IMR-90 (cell line): ENCODE data around the gene STOM. TPM values are rescaled to one million over a fixed set of nuclear protein-coding genes. Genes with fewer than 3 reads are reported as not detected.

Experiments
- ATAC-seq: fragments of 200-7000 bp; cut with Tn5 transposase; 2 replicates; pipeline ENCODE4 v1.9.1; 2020; ENCODE audit warnings: low read depth, mild to moderate bottlenecking, moderate library complexity
- BruUV-seq: library from RNA; stranded (reverse); fragments of 400-500 nt; replicated peaks from 2 replicates; lab custom pipeline; 2021; lab: Mats Ljungman, UMichigan
- CTCF ChIA-PET: fragments of 300-600 bp; formaldehyde crosslinking; extraction: SDS; loops from one replicate; lab custom pipeline; 2021; ENCODE audit warnings: antibody characterized with exemption; lab: Yijun Ruan, JAX
- POLR2A ChIA-PET: fragments of 300-600 bp; sonication (Branson Sonifier 250); formaldehyde crosslinking; loops from one replicate; lab custom pipeline; 2022; ENCODE audit warnings: antibody characterized with exemption; ENCODE audit not compliant: unreplicated experiment; lab: Charles Lee
- DNase-seq: peaks from one replicate; pipeline ENCODE4 v3.0.0; 2013
- H2AFZ ChIP-seq: replicated peaks from 2 replicates; pipeline ENCODE3; 2013; ENCODE audit warnings: low read length, mild to moderate bottlenecking; ENCODE audit not compliant: poor library complexity
- H2AK5ac ChIP-seq: 2 replicates; pipeline ENCODE4 v1.6.1; 2013; ENCODE audit warnings: low read depth, low read length, inconsistent platforms
- H2AK9ac ChIP-seq: replicated peaks from 2 replicates; pipeline ENCODE3; 2013; ENCODE audit warnings: mild to moderate bottlenecking, low read depth, low read length, moderate library complexity; ENCODE audit not compliant: poor library complexity
- H2BK120ac ChIP-seq: 2 replicates; pipeline ENCODE4 v1.6.1; 2013; ENCODE audit warnings: low read depth, low read length, inconsistent platforms
- H2BK15ac ChIP-seq: 3 replicates; pipeline ENCODE4 v1.6.1; 2013; ENCODE audit warnings: low read depth, low read length, inconsistent platforms
- H2BK20ac ChIP-seq: 2 replicates; pipeline ENCODE4 v1.6.1; 2013; ENCODE audit warnings: low read depth, mild to moderate bottlenecking, inconsistent platforms, low read length, moderate library complexity
- H2BK5ac ChIP-seq: 2 replicates; pipeline ENCODE4 v1.6.1; 2013; ENCODE audit warnings: mild to moderate bottlenecking, low read depth, low read length, inconsistent platforms; ENCODE audit not compliant: poor library complexity, severe bottlenecking
- H3K14ac ChIP-seq: replicated peaks from 2 replicates; pipeline ENCODE4 v1.6.1; 2013; ENCODE audit warnings: low read depth, low read length, inconsistent platforms
- H3K18ac ChIP-seq: 2 replicates; pipeline ENCODE4 v1.6.1; 2013; ENCODE audit warnings: low read depth, low read length, control low read depth
- H3K23ac ChIP-seq: 2 replicates; pipeline ENCODE4 v1.6.1; 2013; ENCODE audit warnings: low read depth, low read length, inconsistent platforms
- H3K27ac ChIP-seq: 2 replicates; pipeline ENCODE4 v1.5.1; 2013; ENCODE audit warnings: mild to moderate bottlenecking, control low read depth, low read length; ENCODE audit not compliant: insufficient read depth
- H3K27me3 ChIP-seq: 2 replicates; pipeline ENCODE4 v1.6.1; 2013; ENCODE audit warnings: low read length; ENCODE audit not compliant: control insufficient read depth, insufficient read depth
- H3K36me3 ChIP-seq: 2 replicates; pipeline ENCODE4 v1.6.1; 2013; ENCODE audit warnings: low read length, mixed read lengths; ENCODE audit not compliant: control insufficient read depth, insufficient read depth
- H3K4ac ChIP-seq: 2 replicates; pipeline ENCODE4 v1.6.1; 2013; ENCODE audit warnings: low read depth, low read length, inconsistent platforms
- H3K4me1 ChIP-seq: 2 replicates; pipeline ENCODE4 v1.6.1; 2013; ENCODE audit warnings: low read length, mixed read lengths; ENCODE audit not compliant: control insufficient read depth, insufficient read depth
- H3K4me2 ChIP-seq: 2 replicates; pipeline ENCODE4 v1.6.1; 2013; ENCODE audit warnings: low read depth, mild to moderate bottlenecking, control low read depth, low read length, moderate library complexity
- H3K4me3 ChIP-seq: 2 replicates; pipeline ENCODE4 v1.5.1; 2013; ENCODE audit warnings: low read depth, mild to moderate bottlenecking, control low read depth, low read length, moderate library complexity; ENCODE audit not compliant: insufficient read depth
- H3K56ac ChIP-seq: 2 replicates; pipeline ENCODE4 v1.6.1; 2013; ENCODE audit warnings: low read length, inconsistent platforms; ENCODE audit not compliant: insufficient read depth; ENCODE audit errors: extremely low read depth
- H3K79me1 ChIP-seq, 2 experiments: 2 replicates each; pipeline ENCODE4 v1.6.1; 2013; ENCODE audit warnings: low read length in 2 of 2, inconsistent platforms in 1 of 2, low read depth in 1 of 2
- H3K9ac ChIP-seq: 2 replicates; pipeline ENCODE4 v1.6.1; 2013; ENCODE audit warnings: low read depth, low read length, control low read depth
- H3K9me1 ChIP-seq: 2 replicates; pipeline ENCODE4 v1.6.1; 2013; ENCODE audit warnings: low read length, inconsistent platforms; ENCODE audit not compliant: insufficient read depth
- H3K9me3 ChIP-seq: 2 replicates; pipeline ENCODE4 v1.6.1; 2013; ENCODE audit warnings: low read length; ENCODE audit not compliant: control insufficient read depth, insufficient read depth
- H4K20me1 ChIP-seq: 2 replicates; pipeline ENCODE4 v1.6.1; 2013; ENCODE audit warnings: low read length, inconsistent platforms; ENCODE audit not compliant: insufficient read depth
- H4K5ac ChIP-seq: 2 replicates; pipeline ENCODE4 v1.6.1; 2013; ENCODE audit warnings: mild to moderate bottlenecking, low read depth, low read length, control low read depth
- H4K8ac ChIP-seq, 2 experiments: 2 replicates each; pipeline ENCODE4 v1.6.1; 2013; ENCODE audit warnings: low read depth in 2 of 2, low read length in 2 of 2, control low read depth in 1 of 2, inconsistent platforms in 1 of 2
- H4K91ac ChIP-seq: 2 replicates; pipeline ENCODE4 v1.6.1; 2013; ENCODE audit warnings: low read depth, low read length, inconsistent platforms; ENCODE audit not compliant: insufficient read depth
- BHLHE40 ChIP-seq: fragments of 150-350 bp; IDR thresholded peaks from 2 replicates; pipeline ENCODE4 v1.6.1; 2016; ENCODE audit warnings: mild to moderate bottlenecking, low read depth, low read length
- CEBPB ChIP-seq: IDR thresholded peaks from 2 replicates; pipeline ENCODE4 v1.6.1; 2012; ENCODE audit warnings: low read depth, low read length, improper control_type of control experiment
- CHD1 ChIP-seq: IDR thresholded peaks from 2 replicates; pipeline ENCODE4 v1.6.1; 2012; ENCODE audit warnings: low read depth, low read length, improper control_type of control experiment
- ELK1 ChIP-seq: fragments of 150-350 bp; IDR thresholded peaks from 2 replicates; pipeline ENCODE4 v1.6.1; 2016; ENCODE audit warnings: low read depth, mild to moderate bottlenecking, low read length, moderate library complexity, borderline replicate concordance
- FOS ChIP-seq: fragments of 150-350 bp; IDR thresholded peaks from 2 replicates; pipeline ENCODE4 v1.6.1; 2016; ENCODE audit warnings: low read depth, low read length
- MAFK ChIP-seq: IDR thresholded peaks from 2 replicates; pipeline ENCODE4 v1.6.1; 2012; ENCODE audit warnings: low read depth, low read length, improper control_type of control experiment
- MAZ ChIP-seq: IDR thresholded peaks from 2 replicates; pipeline ENCODE4 v1.6.1; 2012; ENCODE audit warnings: low read depth, mild to moderate bottlenecking, low read length, improper control_type of control experiment, moderate library complexity, borderline replicate concordance
- MXI1 ChIP-seq: IDR thresholded peaks from 2 replicates; pipeline ENCODE4 v1.6.1; 2012; ENCODE audit warnings: low read depth, mild to moderate bottlenecking, low read length, moderate library complexity, borderline replicate concordance
- NFE2L2 ChIP-seq: fragments of 150-350 bp; IDR thresholded peaks from 2 replicates; pipeline ENCODE4 v1.6.1; 2016; ENCODE audit warnings: low read depth, mild to moderate bottlenecking, low read length
- POLR2A ChIP-seq: IDR thresholded peaks from 2 replicates; pipeline ENCODE4 v1.6.1; 2012; ENCODE audit warnings: mild to moderate bottlenecking, low read depth, low read length
- RCOR1 ChIP-seq: IDR thresholded peaks from 2 replicates; pipeline ENCODE4 v1.6.1; 2012; ENCODE audit warnings: mild to moderate bottlenecking, low read length, improper control_type of control experiment; ENCODE audit not compliant: insufficient replicate concordance
- RFX5 ChIP-seq: IDR thresholded peaks from 2 replicates; pipeline ENCODE4 v1.8.0; 2012; ENCODE audit warnings: low read depth, mild to moderate bottlenecking, low read length, moderate library complexity
- SMC3 ChIP-seq: fragments of 150-350 bp; IDR thresholded peaks from 2 replicates; pipeline ENCODE4 v1.6.1; 2016; ENCODE audit warnings: low read depth, mild to moderate bottlenecking, antibody characterized with exemption, low read length, moderate library complexity
- WGBS, 2 experiments: methylation state at CpG; one replicate each; pipeline versions ENCODE4 v1.1.5 to v1.1.7; 2013; ENCODE audit warnings: missing lambda C conversion rate in 2 of 2; ENCODE audit not compliant: insufficient read length in 1 of 2; ENCODE audit errors: extremely low coverage in 2 of 2; 5-methylcytosine and 5-hydroxymethylcytosine counted together
- dilution Hi-C: fragments of 300-500 bp; cut with HindIII; formaldehyde crosslinking; loops from one replicate; pipeline ENCODE4 v1.14.3; 2018; ENCODE audit warnings: low sequenced_read_pairs; ENCODE audit not compliant: unreplicated experiment
- in situ Hi-C: fragments of 300-500 bp; cut with MboI; formaldehyde crosslinking; loops from 3 replicates; pipeline ENCODE4 v1.14.3; 2019; ENCODE audit warnings: low sequenced_read_pairs, inconsistent platforms, mixed read lengths
- intact Hi-C: fragments of 100-400 bp; cut with micrococcal nuclease; formaldehyde crosslinking; loops from 2 replicates; pipeline ENCODE4 v1.10.0; 2022
- polyA plus RNA-seq, 3 experiments: library from polyadenylated mRNA; depleted of rRNA; stranded (reverse); fragments of >200 nt; gene quantifications; 2 replicates each; pipeline ENCODE4 v1.2.3, GENCODE V29; 2012; ENCODE audit warnings: low replicate concordance in 1 of 3
- total RNA-seq: library from RNA; depleted of rRNA; stranded (reverse); fragments of >200 nt; gene quantifications from 2 replicates; pipeline ENCODE4 v1.2.3, GENCODE V29; 2012

The STOM gene
- total and polyA plus RNA-seq, 2 of the 4 experiments (the other 2 are of a cell fraction), result 78.4 to 84.8 TPM

- Histone ChIP-seq H3K9me1 (peaks cover 16% of the 10 kb centered on the region), H2BK120ac (peak overlapping the region; percentile 81), H3K27me3 (no peaks in the 10 kb centered on the region), H2BK5ac (peak overlapping the region; percentile 68), H3K4me3 (peak overlapping the region; percentile 51), H2AFZ (no peak overlapping the region), H2AK9ac (no peak overlapping the region), H3K23ac (peak overlapping the region; percentile 97), H2BK20ac (peak overlapping the region; percentile 22; the same call in 1 of the 2 replicates), H4K8ac (peak overlapping the region; percentile 17 to 62; a peak in 2 of 4 replicates), H3K4ac (peak overlapping the region; percentile 65; the same call in 1 of the 2 replicates), H4K5ac (peak overlapping the region; percentile 69; the same call in 1 of the 2 replicates), H2AK5ac (0 out of 2 replicates have a peak overlapping the region, but pooled peaks have one; percentile 7), H3K9ac (peak overlapping the region; percentile 88), H2BK15ac (peak overlapping the region; percentile 4; the same call in 1 of the 3 replicates), H3K27ac (peak overlapping the region; percentile 54; the same call in 1 of the 2 replicates), H3K4me1 (peaks cover 18% of the 10 kb centered on the region), H3K56ac (peak overlapping the region; percentile 83; the same call in 1 of the 2 replicates), H3K14ac (peak overlapping the region; percentile 97), H3K18ac (peak overlapping the region; percentile 80; the same call in 1 of the 2 replicates), H3K9me3 (no peaks in the 10 kb centered on the region), H3K79me1 (peaks cover 6 to 50% of the 10 kb centered on the region in 2 experiments; a peak in 2 of 4 replicates), H4K91ac (peak overlapping the region; percentile 54), H3K36me3 (peaks cover 4% of the 10 kb centered on the region; the same call in 1 of the 2 replicates), H4K20me1 (peaks cover 5% of the 10 kb centered on the region; the same call in 1 of the 2 replicates), H3K4me2 (peak overlapping the region; percentile 99)
- in situ Hi-C loops, result no loop called here
- ATAC-seq, result no peak
- BruUV-seq, result TSS peak; percentile 36
- no peak for TF ChIP-seq ELK1
- no peak for TF ChIP-seq RFX5
- no peak for TF ChIP-seq FOS
- no peak for TF ChIP-seq NFE2L2
- TF ChIP-seq RCOR1, result no peak
- no peak for TF ChIP-seq SMC3
- no peak for TF ChIP-seq BHLHE40
- TF ChIP-seq MAFK, result no peak
- no peak for TF ChIP-seq MAZ
- no peak for TF ChIP-seq MXI1
- no peak for TF ChIP-seq POLR2A
- no peak for TF ChIP-seq CEBPB
- no peak for TF ChIP-seq CHD1
- dilution Hi-C loops, result no loop called here
- DNase-seq, result no peak
- POLR2A ChIA-PET, result interaction anchor here (0.6 kb wide), 2 partner anchors 46 to 390 kb away, joined by 4 to 6 read pairs; no protein-coding TSS in a partner anchor
- CTCF ChIA-PET, result no interaction called here
- no CpG with 5 or more reads among the region's 8 CpGs for WGBS, 2 experiments
- intact Hi-C loops, result no loop called here
Observed at GRCh38 chr9:121368745-121369144, 1.3 kb downstream of the STOM start.
